A673 (cell line): ENCODE measurements around the gene MIER2. TPM values are rescaled to one million over a fixed set of nuclear protein-coding genes. Genes with fewer than 3 reads are reported as not detected.

Experiments
- BruUV-seq: library from RNA; stranded (reverse); fragments of 400-500 nt; replicated peaks from 2 replicates; lab custom pipeline; 2021; lab: Mats Ljungman, UMichigan
- CTCF ChIA-PET: fragments of 300-600 bp; sonication (Branson Sonifier 250); formaldehyde crosslinking; loops from one replicate; lab custom pipeline; 2022; ENCODE audit warnings: antibody characterized with exemption; lab: Charles Lee
- POLR2A ChIA-PET: fragments of 300-600 bp; sonication (Branson Sonifier 250); formaldehyde crosslinking; loops from one replicate; lab custom pipeline; 2022; ENCODE audit warnings: antibody characterized with exemption; ENCODE audit not compliant: low non-redundant PET; lab: Charles Lee
- DNase-seq: peaks from one replicate; pipeline ENCODE4 v3.0.0-alpha.2; 2015; ENCODE audit warnings: low spot score
- H3K27ac ChIP-seq: fragments of 200-600 bp; sonication (generic); 2 replicates; pipeline ENCODE4 v1.5.1; 2016; ENCODE audit warnings: mixed run types, low read depth, mild to moderate bottlenecking, mixed read lengths, antibody characterized with exemption, low read length; ENCODE audit not compliant: poor library complexity, severe bottlenecking
- H3K27me3 ChIP-seq: fragments of 200-600 bp; sonication (generic); replicated peaks from 2 replicates; pipeline ENCODE4 v1.6.1; 2017; ENCODE audit warnings: mixed run types, low read depth, mild to moderate bottlenecking, mixed read lengths, antibody characterized with exemption, low read length; ENCODE audit not compliant: insufficient read depth, poor library complexity
- H3K36me3 ChIP-seq: fragments of 200-600 bp; sonication (generic); 2 replicates; pipeline ENCODE4 v1.6.1; 2016; ENCODE audit warnings: mixed run types, mild to moderate bottlenecking, mixed read lengths, antibody characterized with exemption, low read length; ENCODE audit not compliant: insufficient read depth, poor library complexity, severe bottlenecking
- H3K4me1 ChIP-seq: fragments of 200-600 bp; sonication (generic); 2 replicates; pipeline ENCODE4 v1.6.1; 2017; ENCODE audit warnings: mixed run types, mild to moderate bottlenecking, mixed read lengths, antibody characterized with exemption, low read length; ENCODE audit not compliant: insufficient read depth, poor library complexity, severe bottlenecking
- H3K4me3 ChIP-seq: fragments of 200-600 bp; sonication (generic); 2 replicates; pipeline ENCODE4 v1.5.1; 2016; ENCODE audit warnings: low read depth, mixed run types, mild to moderate bottlenecking, mixed read lengths, low read length; ENCODE audit not compliant: poor library complexity, severe bottlenecking
- H3K9me3 ChIP-seq: fragments of 200-600 bp; sonication (generic); 2 replicates; pipeline ENCODE4 v1.6.1; 2016; ENCODE audit warnings: mixed run types, low read depth, mild to moderate bottlenecking, mixed read lengths, antibody characterized with exemption, low read length; ENCODE audit not compliant: poor library complexity, severe bottlenecking
- CTCF ChIP-seq: fragments of 300-800, 200-600 bp; sonication (generic); conservative IDR thresholded peaks from 2 replicates; pipeline ENCODE4 v1.5.1; 2017; ENCODE audit warnings: low read depth, mild to moderate bottlenecking, antibody characterized with exemption, low read length, moderate library complexity, mixed read lengths
- EZH2 ChIP-seq: fragments of 200-600 bp; sonication (generic); IDR thresholded peaks from 2 replicates; pipeline ENCODE4 v1.6.1; 2017; ENCODE audit warnings: borderline replicate concordance, low read depth, mild to moderate bottlenecking, mixed read lengths, antibody characterized with exemption, low read length; ENCODE audit not compliant: poor library complexity, severe bottlenecking
- intact Hi-C: fragments of 100-400 bp; cut with micrococcal nuclease; formaldehyde crosslinking; loops from one replicate; pipeline ENCODE4 v1.10.0; 2022; ENCODE audit not compliant: unreplicated experiment
- total RNA-seq: library from RNA; stranded (reverse); gene quantifications from 2 replicates; pipeline ENCODE4 v1.2.3, GENCODE V29; 2021

The MIER2 gene
- total RNA-seq, 1 experiment from 2014 or later, result 47.8 TPM

- no TSS peak for BruUV-seq
- CTCF ChIA-PET, result interaction anchor here (0.7 kb wide), 1 partner anchor 88 kb away, joined by 3 read pairs; no protein-coding TSS in a partner anchor
- Histone ChIP-seq H3K27ac (no peak overlapping the region), H3K4me1 (no peaks in the 10 kb centered on the region), H3K4me3 (no peak overlapping the region), H3K36me3 (no peaks in the 10 kb centered on the region), H3K9me3 (no peaks in the 10 kb centered on the region), H3K27me3 (no peaks in the 10 kb centered on the region)
- intact Hi-C loops, result no loop called here
- TF ChIP-seq CTCF, result no peak
- TF ChIP-seq EZH2, result no peak
- DNase-seq, result no peak
- POLR2A ChIA-PET, result no interaction called here
Measured at GRCh38 chr19:391726-392374, 47.3 kb upstream of the MIER2 start.

- Histone ChIP-seq H3K4me1 (no peaks in the 10 kb centered on the region), H3K9me3 (no peaks in the 10 kb centered on the region), H3K27me3 (no peaks in the 10 kb centered on the region), H3K27ac (no peak overlapping the region), H3K4me3 (no peak overlapping the region), H3K36me3 (no peaks in the 10 kb centered on the region)
- ChIA-PET POLR2A (no interaction called here), CTCF (no interaction called here)
- TF ChIP-seq EZH2 (no peak), CTCF (no peak)
- BruUV-seq, result no TSS peak
- intact Hi-C loops, result no loop called here
- no peak for DNase-seq
Measured at GRCh38 chr19:391207-391557, 46.6 kb upstream of the MIER2 start.

- Histone ChIP-seq H3K27me3 (no peaks in the 10 kb centered on the region), H3K9me3 (no peaks in the 10 kb centered on the region), H3K4me1 (no peaks in the 10 kb centered on the region), H3K36me3 (no peaks in the 10 kb centered on the region), H3K27ac (no peak overlapping the region), H3K4me3 (no peak overlapping the region)
- DNase-seq, result no peak
- BruUV-seq, result no TSS peak
- CTCF ChIA-PET, result interaction anchor here (0.7 kb wide), 1 partner anchor 88 kb away, joined by 15 read pairs; no protein-coding TSS in a partner anchor
- TF ChIP-seq CTCF (no peak), EZH2 (no peak)
- intact Hi-C loops, result no loop called here
- POLR2A ChIA-PET, result no interaction called here
Measured at GRCh38 chr19:390386-391206, 46.0 kb upstream of the MIER2 start.
